Loucy (cell line): ENCODE results near the gene PNMA6E.

Experiments
- H2AFZ ChIP-seq: fragments of 200-600 bp; sonication (generic); 2 replicates; pipeline ENCODE4 v1.6.0; 2016; ENCODE audit warnings: antibody characterized with exemption, mild to moderate bottlenecking, low read length, moderate library complexity
- H3F3A ChIP-seq: fragments of 200-600 bp; 2 replicates; pipeline ENCODE4 v1.6.0; 2016; ENCODE audit warnings: antibody characterized with exemption, low read depth, mild to moderate bottlenecking
- H3K27me3 ChIP-seq: fragments of 200-600 bp; sonication (generic); 2 replicates; pipeline ENCODE4 v1.6.1; 2014; ENCODE audit warnings: low read length, mild to moderate bottlenecking; ENCODE audit not compliant: insufficient read depth, poor library complexity, severe bottlenecking
- H3K36me3 ChIP-seq: fragments of 200-600 bp; sonication (generic); 2 replicates; pipeline ENCODE4 v1.6.1; 2016; ENCODE audit warnings: low read length; ENCODE audit not compliant: insufficient read depth
- H3K4me1 ChIP-seq: fragments of 200-600 bp; sonication (generic); 2 replicates; pipeline ENCODE4 v1.5.1; 2014; ENCODE audit warnings: low read length, mild to moderate bottlenecking; ENCODE audit not compliant: insufficient read depth, poor library complexity, severe bottlenecking
- H3K4me2 ChIP-seq: fragments of 200-600 bp; sonication (generic); 2 replicates; pipeline ENCODE4 v1.6.0; 2014; ENCODE audit warnings: antibody characterized with exemption, low read length, low read depth, mild to moderate bottlenecking; ENCODE audit not compliant: poor library complexity, severe bottlenecking
- H3K4me3 ChIP-seq: fragments of 200-600 bp; sonication (generic); 2 replicates; pipeline ENCODE4 v1.5.1; 2014; ENCODE audit warnings: low read length, mild to moderate bottlenecking, mixed read lengths; ENCODE audit not compliant: poor library complexity, severe bottlenecking
- H3K79me2 ChIP-seq: fragments of 200-600 bp; sonication (generic); 2 replicates; pipeline ENCODE4 v1.6.1; 2014; ENCODE audit warnings: low read length; ENCODE audit not compliant: insufficient read depth
- H3K9ac ChIP-seq: fragments of 200-600 bp; sonication (generic); 2 replicates; pipeline ENCODE4 v1.6.0; 2014; ENCODE audit warnings: mild to moderate bottlenecking, low read depth, low read length, moderate library complexity; ENCODE audit not compliant: poor library complexity, severe bottlenecking
- H3K9me2 ChIP-seq: fragments of 200-600 bp; sonication (generic); replicated peaks from 2 replicates; pipeline ENCODE4 v1.6.1; 2016; ENCODE audit warnings: low read depth, low read length, mixed read lengths
- H3K9me3 ChIP-seq: fragments of 200-600 bp; sonication (generic); 2 replicates; pipeline ENCODE4 v1.6.1; 2014; ENCODE audit warnings: mild to moderate bottlenecking, antibody characterized with exemption, low read length, low read depth; ENCODE audit not compliant: insufficient read depth
- H4K20me1 ChIP-seq: fragments of 200-600 bp; sonication (generic); 2 replicates; pipeline ENCODE4 v1.6.0; 2014; ENCODE audit warnings: antibody characterized with exemption, low read length, mild to moderate bottlenecking; ENCODE audit not compliant: insufficient read depth, poor library complexity, severe bottlenecking
- CTCF ChIP-seq: fragments of 200-600 bp; sonication (generic); conservative IDR thresholded peaks from 2 replicates; pipeline ENCODE4 v1.5.1; 2014; ENCODE audit warnings: mild to moderate bottlenecking, antibody characterized with exemption, low read length
- EZH2phosphoT487 ChIP-seq: fragments of 200-600 bp; IDR thresholded peaks from 2 replicates; pipeline ENCODE4 v1.6.1; 2018; ENCODE audit warnings: antibody characterized with exemption, mild to moderate bottlenecking, moderate library complexity, borderline replicate concordance

The PNMA6E gene

GRCh38 chrX:153411255-153411987, 10.3 kb upstream of the PNMA6E start, which contains the start of gene ZFP92:
ZFP92 (plus strand) TSS chrX:153411472; CDS start chrX:153418323, 6,851 bp downstream.
- Histone ChIP-seq H3K36me3 (no peaks in the 10 kb centered on the region), H3K27me3 (no peaks in the 10 kb centered on the region), H3K9me2 (no peaks in the 10 kb centered on the region), H3K4me1 (no peaks in the 10 kb centered on the region), H3K4me2 (no peak within 1 kb of the TSS), H3K4me3 (no peak within 1 kb of the TSS), H3F3A (no peaks in the 10 kb centered on the region), H4K20me1 (no peaks in the 10 kb centered on the region), H3K9ac (no peak within 1 kb of the TSS), H3K79me2 (no peaks in the 10 kb centered on the region), H2AFZ (no peak within 1 kb of the TSS), H3K9me3 (no peaks in the 10 kb centered on the region)
- no peak for TF ChIP-seq EZH2phosphoT487
- TF ChIP-seq CTCF = no peak

GRCh38 chrX:153410888-153411254, 9.7 kb upstream of the PNMA6E start:
- no peaks in the 10 kb centered on the region for H3F3A ChIP-seq
- no peak overlapping the region for H2AFZ ChIP-seq
- H3K79me2 ChIP-seq = no peaks in the 10 kb centered on the region
- H3K9me2 ChIP-seq = no peaks in the 10 kb centered on the region
- H3K9ac ChIP-seq = no peak overlapping the region
- no peaks in the 10 kb centered on the region for H3K4me1 ChIP-seq
- H3K9me3 ChIP-seq = no peaks in the 10 kb centered on the region
- H4K20me1 ChIP-seq = no peaks in the 10 kb centered on the region
- no peak overlapping the region for H3K4me3 ChIP-seq
- H3K4me2 ChIP-seq = no peak overlapping the region
- no peaks in the 10 kb centered on the region for H3K36me3 ChIP-seq
- TF ChIP-seq EZH2phosphoT487 (no peak), CTCF (no peak)
- H3K27me3 ChIP-seq = no peaks in the 10 kb centered on the region

- Histone ChIP-seq H3K4me2 (no peak overlapping the region), H3K79me2 (no peaks in the 10 kb centered on the region), H2AFZ (no peak overlapping the region), H3K4me1 (no peaks in the 10 kb centered on the region), H4K20me1 (no peaks in the 10 kb centered on the region), H3K4me3 (no peak overlapping the region), H3F3A (no peaks in the 10 kb centered on the region), H3K36me3 (no peaks in the 10 kb centered on the region), H3K27me3 (no peaks in the 10 kb centered on the region), H3K9ac (no peak overlapping the region), H3K9me2 (no peaks in the 10 kb centered on the region), H3K9me3 (no peaks in the 10 kb centered on the region)
- no peak for TF ChIP-seq CTCF
Observed at GRCh38 chrX:153410373-153410772, 9.2 kb upstream of the PNMA6E start.
